Endothelial cell of umbilical vein (primary cell): ENCODE measurements around the gene IL4R. TPM values are rescaled to one million over a fixed set of nuclear protein-coding genes. Genes with fewer than 3 reads are reported as not detected.
"Not testable (repeated sequence)": the region's sequence is repeated elsewhere in the genome, so short reads cannot be mapped to it uniquely, and the experiment has no call there.

Experiments used
- BruUV-seq: library from RNA; stranded (reverse); fragments of 400-500 nt; replicated peaks from 2 replicates; lab custom pipeline; 2021; lab: Mats Ljungman, UMichigan
- CTCF ChIA-PET: fragments of 300-600, 350-600 bp; sonication (Branson Sonifier 250); formaldehyde crosslinking; loops from one replicate; lab custom pipeline; 2021; ENCODE audit warnings: antibody characterized with exemption, inconsistent platforms; lab: Charles Lee
- POLR2A ChIA-PET: fragments of 300-600, 350-600 bp; sonication (Branson Sonifier 250); formaldehyde crosslinking; loops from one replicate; lab custom pipeline; 2021; ENCODE audit warnings: antibody characterized with exemption, inconsistent platforms; lab: Charles Lee
- DNase-seq: peaks from one replicate; pipeline ENCODE4 v3.0.0-alpha.2; 2011; ENCODE audit warnings: low read depth, low spot score
- FAIRE-seq: peaks from 2 replicates; lab custom pipeline; 2011; peaks lifted over from hg19 to GRCh38; lab: Jason Lieb, UNC
- H2AFZ ChIP-seq: 2 replicates; pipeline ENCODE4 v1.6.0; 2012; ENCODE audit warnings: low read depth, low read length, control low read depth, inconsistent platforms
- H3K27ac ChIP-seq: 2 replicates; pipeline ENCODE4 v1.5.1; 2011; ENCODE audit warnings: low read depth, mild to moderate bottlenecking, control low read depth, low read length, moderate library complexity; ENCODE audit not compliant: insufficient read depth
- H3K27me3 ChIP-seq, 2 experiments: 2 replicates each; pipeline versions ENCODE4 v1.6.0 to v1.6.1; 2011; ENCODE audit warnings: low read length in 2 of 2, mixed read lengths in 1 of 2; ENCODE audit not compliant: control insufficient read depth in 2 of 2, insufficient read depth in 2 of 2
- H3K36me3 ChIP-seq, 2 experiments: 2 replicates in 1 of 2; 3 replicates in 1 of 2; pipeline ENCODE4 v1.5.1; 2011; ENCODE audit warnings: low read length in 2 of 2, mild to moderate bottlenecking in 1 of 2, moderate library complexity in 1 of 2; ENCODE audit not compliant: control insufficient read depth in 2 of 2, insufficient read depth in 2 of 2; ENCODE audit errors: extremely low read depth in 1 of 2
- H3K4me1 ChIP-seq: 3 replicates; pipeline ENCODE4 v1.5.1; 2011; ENCODE audit warnings: mild to moderate bottlenecking, low read length; ENCODE audit not compliant: control insufficient read depth, insufficient read depth; ENCODE audit errors: extremely low read depth
- H3K4me2 ChIP-seq: 2 replicates; pipeline ENCODE4 v1.6.1; 2011; ENCODE audit warnings: low read length, control low read depth, mixed read lengths; ENCODE audit not compliant: insufficient read depth
- H3K4me3 ChIP-seq, 3 experiments: fragments of 200-600 bp in 1 of 3; sonication (generic), shearing (Covaris generic) in 1 of 3; replicated peaks in 1 of 3; 2 replicates each; pipeline ENCODE4 v1.5.1; 2011 to 2016; ENCODE audit warnings: control low read depth in 3 of 3, low read length in 3 of 3, mild to moderate bottlenecking in 2 of 3, inconsistent platforms in 1 of 3, low read depth in 1 of 3, moderate library complexity in 1 of 3; ENCODE audit not compliant: insufficient read depth in 1 of 3
- H3K79me2 ChIP-seq: 2 replicates; pipeline ENCODE4 v1.6.0; 2012; ENCODE audit warnings: low read length, inconsistent platforms; ENCODE audit not compliant: control insufficient read depth, insufficient read depth
- H3K9ac ChIP-seq: replicated peaks from 2 replicates; pipeline ENCODE3; 2011; ENCODE audit warnings: low read length, control low read depth; ENCODE audit not compliant: insufficient read depth; ENCODE audit errors: extremely low read depth
- H3K9me1 ChIP-seq: replicated peaks from 3 replicates; pipeline ENCODE4 v1.6.0; 2011; ENCODE audit warnings: mild to moderate bottlenecking, low read length; ENCODE audit not compliant: control insufficient read depth, insufficient read depth; ENCODE audit errors: extremely low read depth
- H3K9me3 ChIP-seq: replicated peaks from 2 replicates; pipeline ENCODE4 v1.5.1; 2012; ENCODE audit warnings: low read length, inconsistent platforms; ENCODE audit not compliant: control insufficient read depth, insufficient read depth
- H4K20me1 ChIP-seq: replicated peaks from 2 replicates; pipeline ENCODE3; 2011; ENCODE audit warnings: mild to moderate bottlenecking, low read length; ENCODE audit not compliant: control insufficient read depth, insufficient read depth; ENCODE audit errors: extremely low read depth
- EZH2 ChIP-seq: IDR thresholded peaks from 2 replicates; pipeline ENCODE4 v1.6.1; 2012; ENCODE audit warnings: borderline replicate concordance, low read depth, mild to moderate bottlenecking, moderate library complexity, low read length, inconsistent platforms; ENCODE audit not compliant: severe bottlenecking
- FOS ChIP-seq: IDR thresholded peaks from 2 replicates; pipeline ENCODE4 v1.6.1; 2011; ENCODE audit warnings: mild to moderate bottlenecking, low read length, moderate library complexity, borderline replicate concordance; ENCODE audit not compliant: insufficient read depth
- GATA2 ChIP-seq: IDR thresholded peaks from 2 replicates; pipeline ENCODE4 v1.7.0; 2011; ENCODE audit warnings: low read depth, mild to moderate bottlenecking, moderate library complexity, mixed read lengths, low read length; ENCODE audit not compliant: insufficient read length, insufficient read depth
- JUN ChIP-seq: IDR thresholded peaks from 2 replicates; pipeline ENCODE4 v1.6.1; 2011; ENCODE audit warnings: borderline replicate concordance, low read depth; ENCODE audit not compliant: insufficient read length, insufficient read depth
- MAX ChIP-seq: IDR thresholded peaks from 2 replicates; pipeline ENCODE4 v1.6.1; 2011; ENCODE audit not compliant: insufficient read depth, insufficient read length
- MYC ChIP-seq: IDR thresholded peaks from one replicate; pipeline ENCODE4 v1.6.1; 2011; ENCODE audit warnings: mild to moderate bottlenecking, low read depth, low read length
- POLR2AphosphoS5 ChIP-seq: IDR thresholded peaks from 2 replicates; pipeline ENCODE4 v1.6.1; 2012; ENCODE audit warnings: low read depth, mild to moderate bottlenecking, control low read depth, low read length, moderate library complexity; ENCODE audit not compliant: insufficient read depth
- dilution Hi-C: fragments of 300-500 bp; cut with MboI; formaldehyde crosslinking; loops from one replicate; pipeline ENCODE4 v1.15.0; 2019; ENCODE audit warnings: low sequenced_read_pairs; ENCODE audit not compliant: extremely low pct_ligation_motif_present
- intact Hi-C: fragments of 100-400 bp; cut with micrococcal nuclease; formaldehyde crosslinking; loops from one replicate; pipeline ENCODE4 v1.10.0; 2022
- polyA plus RNA-seq, 4 experiments: library from polyadenylated mRNA; depleted of rRNA in 3 of 4; stranded (reverse) in 3 of 4; unstranded in 1 of 4; fragments of >200 nt; gene quantifications; 2 replicates each; pipeline versions ENCODE4 v1.2.1 to v1.2.3, GENCODE V29; 2011 to 2012; ENCODE audit warnings: missing spikeins in 1 of 4
- total RNA-seq: library from RNA; stranded (reverse); gene quantifications from 2 replicates; pipeline ENCODE4 v1.2.3, GENCODE V29; 2021
- TF ChIP-seq, protein P1 (sequence below), 2 donors: IDR thresholded peaks; 1 replicate in 1 of 2; 2 replicates in 1 of 2; pipeline ENCODE4 v1.5.1; 2011; ENCODE audit warnings: low read length in 2 of 2, mild to moderate bottlenecking in 2 of 2, moderate library complexity in 2 of 2, control low read depth in 1 of 2, inconsistent platforms in 1 of 2, low read depth in 1 of 2; ENCODE audit not compliant: insufficient read depth in 1 of 2; ENCODE audit errors: extremely low read depth in 1 of 2

Gene IL4R
- total and polyA plus RNA-seq, 2 donors (not counting 3 experiments of a cell fraction or from before 2014, with no cell fraction given) = 138 to 139 TPM

DNA sequence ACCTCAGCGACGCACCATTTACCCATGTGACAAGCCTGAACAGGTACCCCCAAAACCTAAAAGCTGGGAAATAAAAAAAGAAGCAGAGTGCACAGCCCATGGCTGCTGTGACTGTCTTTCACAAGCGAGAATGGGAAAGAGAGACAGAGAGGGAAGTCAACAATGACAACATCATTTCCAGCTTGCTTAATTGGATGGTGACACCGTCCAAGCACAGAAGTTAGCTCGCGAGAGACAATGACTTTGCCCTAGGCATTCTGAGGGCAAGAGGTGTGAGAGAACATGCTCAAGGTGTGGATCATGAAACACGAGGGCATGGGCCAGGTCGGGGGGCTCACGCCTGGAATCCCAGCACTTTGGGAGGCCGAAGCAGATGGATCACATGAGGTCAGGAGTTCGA is 25.9 kb upstream of the IL4R start:
- TF ChIP-seq MAX = no peak
- TF ChIP-seq JUN = no peak
- TF ChIP-seq FOS = no peak
- no peak for TF ChIP-seq POLR2AphosphoS5
- TF ChIP-seq, protein P1, sequence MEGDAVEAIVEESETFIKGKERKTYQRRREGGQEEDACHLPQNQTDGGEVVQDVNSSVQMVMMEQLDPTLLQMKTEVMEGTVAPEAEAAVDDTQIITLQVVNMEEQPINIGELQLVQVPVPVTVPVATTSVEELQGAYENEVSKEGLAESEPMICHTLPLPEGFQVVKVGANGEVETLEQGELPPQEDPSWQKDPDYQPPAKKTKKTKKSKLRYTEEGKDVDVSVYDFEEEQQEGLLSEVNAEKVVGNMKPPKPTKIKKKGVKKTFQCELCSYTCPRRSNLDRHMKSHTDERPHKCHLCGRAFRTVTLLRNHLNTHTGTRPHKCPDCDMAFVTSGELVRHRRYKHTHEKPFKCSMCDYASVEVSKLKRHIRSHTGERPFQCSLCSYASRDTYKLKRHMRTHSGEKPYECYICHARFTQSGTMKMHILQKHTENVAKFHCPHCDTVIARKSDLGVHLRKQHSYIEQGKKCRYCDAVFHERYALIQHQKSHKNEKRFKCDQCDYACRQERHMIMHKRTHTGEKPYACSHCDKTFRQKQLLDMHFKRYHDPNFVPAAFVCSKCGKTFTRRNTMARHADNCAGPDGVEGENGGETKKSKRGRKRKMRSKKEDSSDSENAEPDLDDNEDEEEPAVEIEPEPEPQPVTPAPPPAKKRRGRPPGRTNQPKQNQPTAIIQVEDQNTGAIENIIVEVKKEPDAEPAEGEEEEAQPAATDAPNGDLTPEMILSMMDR (IDR thresholded peaks at IDR 0.05; ENCODE audit: extremely low read depth in 1 of 2, insufficient read depth in 1 of 2, low read depth in 1 of 2, low read length in 2 of 2) = no peak
- TF ChIP-seq MYC = no peak
- TF ChIP-seq GATA2 = no peak
- TF ChIP-seq EZH2 = no peak
- H3K4me1 ChIP-seq = peaks cover 15% of the 10 kb centered on the region
- intact Hi-C loops = loop anchor here (2.0 kb wide), 2 partner anchors 19 to 39 kb away; partner anchors contain the start of gene NSMCE1
- no peak overlapping the region for H3K9ac ChIP-seq
- H3K4me3 ChIP-seq = no peak overlapping the region
- CTCF ChIA-PET = interaction anchor here (1.0 to 2.4 kb wide), 3 partner anchors 11 to 53 kb away, joined by 3 to 11 read pairs (median 3); no protein-coding TSS in a partner anchor
- dilution Hi-C loops = no loop called here
- H3K27ac ChIP-seq = no peak overlapping the region
- no peaks in the 10 kb centered on the region for H3K9me3 ChIP-seq
- no peaks in the 10 kb centered on the region for H3K79me2 ChIP-seq
- H3K27me3 ChIP-seq = no peaks in the 10 kb centered on the region
- no peak for FAIRE-seq
- no peaks in the 10 kb centered on the region for H3K36me3 ChIP-seq
- H4K20me1 ChIP-seq = no peaks in the 10 kb centered on the region
- no peak overlapping the region for H2AFZ ChIP-seq
- BruUV-seq = no TSS peak
- POLR2A ChIA-PET = no interaction called here
- DNase-seq = no peak
- H3K9me1 ChIP-seq = no peaks in the 10 kb centered on the region
- H3K4me2 ChIP-seq = no peak overlapping the region

DNA sequence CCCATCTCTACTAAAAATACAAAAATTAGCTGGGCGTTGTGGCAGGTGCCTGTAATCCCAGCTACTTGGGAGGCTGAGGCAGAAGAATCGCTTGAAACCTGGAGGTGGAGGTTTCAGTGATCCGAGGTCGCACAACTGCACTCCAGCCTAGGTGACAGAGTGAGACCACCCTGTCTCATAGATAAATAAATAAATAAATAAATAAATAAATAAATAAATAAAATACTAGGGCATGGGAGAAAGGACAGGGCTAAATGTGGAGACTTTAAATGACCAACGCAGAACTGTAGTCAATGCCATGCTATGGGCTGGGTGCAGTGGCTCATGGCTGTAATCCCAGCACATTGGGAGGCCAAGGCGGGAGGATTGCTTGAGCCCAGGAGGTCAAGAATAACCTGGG is 25.5 kb upstream of the IL4R start:
- H3K36me3 ChIP-seq, H3K9me1 ChIP-seq, DNase-seq, POLR2A ChIA-PET, intact Hi-C loops, H4K20me1 ChIP-seq, FAIRE-seq, H3K27ac ChIP-seq, dilution Hi-C loops, H3K79me2 ChIP-seq, H3K27me3 ChIP-seq, H2AFZ ChIP-seq, H3K9ac ChIP-seq, H3K4me3 ChIP-seq, H3K9me3 ChIP-seq, BruUV-seq, H3K4me2 ChIP-seq: not testable (repeated sequence)
- peaks cover 15% of the 10 kb centered on the region for H3K4me1 ChIP-seq
- CTCF ChIA-PET = interaction anchor here (1.0 kb wide), 2 partner anchors 10 to 17 kb away, joined by 3 to 4 read pairs; no protein-coding TSS in a partner anchor
